NCI-H2081 (cell line): ENCODE results near the gene ABCB10.
"Not testable (repeated sequence)": the region's sequence is repeated elsewhere in the genome, so short reads cannot be mapped to it uniquely, and the experiment has no call there.

Experiments used
- DNase-seq, 2 experiments: peaks; one replicate each; lab custom pipeline; 2025; lab: John Stamatoyannopoulos, UW

ABCB10 gene

GRCh38 chr1:229572286-229572685 is 13.8 kb upstream of the ABCB10 start:
- DNase-seq = peak; percentile 26 to 83

GRCh38 chr1:229570891-229571516 is 12.5 kb upstream of the ABCB10 start:
- no peak for DNase-seq

- no peak for DNase-seq
These were observed 11.8 kb upstream of the ABCB10 start for GRCh38 chr1:229570305-229570704.

GRCh38 chr1:229567109-229567868 is 8.8 kb upstream of the ABCB10 start:
- DNase-seq = no peak

GRCh38 chr1:229563701-229564100 is 5.2 kb upstream of the ABCB10 start:
- DNase-seq = no peak

- no peak for DNase-seq
These were observed 4.7 kb upstream of the ABCB10 start for GRCh38 chr1:229563241-229563640.

GRCh38 chr1:229562686-229563085 is 4.2 kb upstream of the ABCB10 start:
- DNase-seq = no peak

GRCh38 chr1:229561141-229561540 is 2.6 kb upstream of the ABCB10 start:
- DNase-seq = no peak

GRCh38 chr1:229560124-229560523 is 1.6 kb upstream of the ABCB10 start:
- DNase-seq = not testable (repeated sequence)

- not testable (repeated sequence) for DNase-seq
These were observed 862 bp upstream of the ABCB10 start for GRCh38 chr1:229559336-229559801.

GRCh38 chr1:229557913-229558414 is 543 bp downstream of the ABCB10 start:
- DNase-seq = peak; percentile 42 to 66

- no peak for DNase-seq
These were observed 1.2 kb downstream of the ABCB10 start for GRCh38 chr1:229557200-229557850.

- no peak for DNase-seq
These were observed 3.5 kb downstream of the ABCB10 start for GRCh38 chr1:229554886-229555621.

GRCh38 chr1:229553621-229554130 is 4.8 kb downstream of the ABCB10 start:
- DNase-seq = no peak

- no peak for DNase-seq
These were observed 5.8 kb downstream of the ABCB10 start for GRCh38 chr1:229552732-229553131.

- no peak for DNase-seq
These were observed 7.5 kb downstream of the ABCB10 start for GRCh38 chr1:229550812-229551567.

GRCh38 chr1:229547542-229547941 is 11.0 kb downstream of the ABCB10 start:
- no peak for DNase-seq

GRCh38 chr1:229544587-229544986 is 13.9 kb downstream of the ABCB10 start:
- no peak for DNase-seq

GRCh38 chr1:229539863-229540506 is 18.5 kb downstream of the ABCB10 start:
- DNase-seq = no peak

- no peak for DNase-seq
These were observed 19.6 kb downstream of the ABCB10 start for GRCh38 chr1:229538945-229539344.

GRCh38 chr1:229537894-229538293 is 20.6 kb downstream of the ABCB10 start:
- no peak for DNase-seq
